ENCODE data around the gene SBK3.

The SBK3 gene

DNA sequence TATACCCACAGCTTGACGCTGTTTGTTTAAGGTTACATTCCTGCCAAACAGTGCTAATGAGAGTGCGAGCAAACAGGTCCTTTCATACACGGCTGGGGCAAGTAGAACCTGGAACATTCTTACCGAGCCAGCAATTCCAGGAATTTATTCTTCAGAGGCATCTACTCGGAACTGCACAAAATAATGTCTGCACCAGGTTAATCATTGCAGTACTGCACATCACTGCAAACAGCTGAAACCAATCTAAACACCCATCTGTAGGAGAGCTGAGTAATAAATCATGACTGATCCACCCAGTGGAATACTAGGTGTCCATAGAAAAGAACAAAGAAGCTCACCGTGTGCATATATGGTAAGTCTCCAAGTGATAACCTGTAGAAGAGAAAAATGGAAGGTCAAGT, 36.5 kb upstream of the SBK3 start:
- H3K4me1 ChIP-seq (ENCODE audit: control insufficient read depth in 1 of 2, insufficient read depth in 1 of 2, low read depth in 1 of 2, low read length in 1 of 2): peaks cover 10 to 17% of the 10 kb centered on the region in 2 experiments
- no peak overlapping the region for H3K27ac ChIP-seq
- TF ChIP-seq, protein P1, sequence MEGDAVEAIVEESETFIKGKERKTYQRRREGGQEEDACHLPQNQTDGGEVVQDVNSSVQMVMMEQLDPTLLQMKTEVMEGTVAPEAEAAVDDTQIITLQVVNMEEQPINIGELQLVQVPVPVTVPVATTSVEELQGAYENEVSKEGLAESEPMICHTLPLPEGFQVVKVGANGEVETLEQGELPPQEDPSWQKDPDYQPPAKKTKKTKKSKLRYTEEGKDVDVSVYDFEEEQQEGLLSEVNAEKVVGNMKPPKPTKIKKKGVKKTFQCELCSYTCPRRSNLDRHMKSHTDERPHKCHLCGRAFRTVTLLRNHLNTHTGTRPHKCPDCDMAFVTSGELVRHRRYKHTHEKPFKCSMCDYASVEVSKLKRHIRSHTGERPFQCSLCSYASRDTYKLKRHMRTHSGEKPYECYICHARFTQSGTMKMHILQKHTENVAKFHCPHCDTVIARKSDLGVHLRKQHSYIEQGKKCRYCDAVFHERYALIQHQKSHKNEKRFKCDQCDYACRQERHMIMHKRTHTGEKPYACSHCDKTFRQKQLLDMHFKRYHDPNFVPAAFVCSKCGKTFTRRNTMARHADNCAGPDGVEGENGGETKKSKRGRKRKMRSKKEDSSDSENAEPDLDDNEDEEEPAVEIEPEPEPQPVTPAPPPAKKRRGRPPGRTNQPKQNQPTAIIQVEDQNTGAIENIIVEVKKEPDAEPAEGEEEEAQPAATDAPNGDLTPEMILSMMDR (IDR thresholded peaks at IDR 0.05): no peak
- H3K4me3 ChIP-seq (ENCODE audit: low read depth in 1 of 2, low read length in 1 of 2): no peak overlapping the region
- no peaks in the 10 kb centered on the region for H3K9me3 ChIP-seq
- H3K27me3 ChIP-seq: peaks cover 48% of the 10 kb centered on the region
- H3K36me3 ChIP-seq: no peaks in the 10 kb centered on the region

GRCh38 chr19:55581145-55581822, 35.9 kb upstream of the SBK3 start:
- peak overlapping the region; percentile 35 to 57 for H3K4me3 ChIP-seq (ENCODE audit: low read depth in 1 of 2, low read length in 1 of 2)
- TF ChIP-seq, protein P1 (IDR thresholded peaks at IDR 0.05): no peak
- peaks cover 9 to 16% of the 10 kb centered on the region in 2 experiments for H3K4me1 ChIP-seq (ENCODE audit: control insufficient read depth in 1 of 2, insufficient read depth in 1 of 2, low read depth in 1 of 2, low read length in 1 of 2)
- no peaks in the 10 kb centered on the region for H3K9me3 ChIP-seq
- H3K27ac ChIP-seq: no peak overlapping the region
- H3K27me3 ChIP-seq: peaks cover 42% of the 10 kb centered on the region
- H3K36me3 ChIP-seq: no peaks in the 10 kb centered on the region

- TF ChIP-seq, protein P1 (IDR thresholded peaks at IDR 0.05): no peak
- H3K36me3 ChIP-seq: no peaks in the 10 kb centered on the region
- H3K27ac ChIP-seq: no peak within 1 kb of the TSS
Observed at GRCh38 chr19:55580628-55581144, 35.3 kb upstream of the SBK3 start, which contains the start of gene ZNF579. Gene ZNF579, minus strand, starts transcription at chr19:55580848. Its CDS starts 1,209 bp downstream, at chr19:55579639.

GRCh38 chr19:55579766-55580621, 34.7 kb upstream of the SBK3 start:
- peak overlapping the region in 1 of 2 experiments; percentile 57 for H3K4me3 ChIP-seq (ENCODE audit: low read depth in 1 of 2, low read length in 1 of 2)
- TF ChIP-seq, protein P1 (IDR thresholded peaks at IDR 0.05): no peak
- H3K27ac ChIP-seq: no peak overlapping the region
- peaks cover 9 to 16% of the 10 kb centered on the region in 2 experiments for H3K4me1 ChIP-seq (ENCODE audit: control insufficient read depth in 1 of 2, insufficient read depth in 1 of 2, low read depth in 1 of 2, low read length in 1 of 2)
- peaks cover 30% of the 10 kb centered on the region for H3K27me3 ChIP-seq
- no peaks in the 10 kb centered on the region for H3K9me3 ChIP-seq
- no peaks in the 10 kb centered on the region for H3K36me3 ChIP-seq

More at GRCh38 chr19:55580628-55581144, 35.3 kb upstream of the SBK3 start, which contains the start of gene ZNF579:
- Histone ChIP-seq H3K4me3 (ENCODE audit: low read depth in 1 of 2, low read length in 1 of 2) (peak within 1 kb of the TSS; percentile 35 to 57), H3K4me1 (ENCODE audit: control insufficient read depth in 1 of 2, insufficient read depth in 1 of 2, low read depth in 1 of 2, low read length in 1 of 2) (peaks cover 9 to 16% of the 10 kb centered on the region in 2 experiments), H3K27me3 (peaks cover 36% of the 10 kb centered on the region), H3K9me3 (no peaks in the 10 kb centered on the region)

Data from neutrophil (primary cell).